ENCODE measurements around the gene CYP4F2.

The CYP4F2 gene

DNA sequence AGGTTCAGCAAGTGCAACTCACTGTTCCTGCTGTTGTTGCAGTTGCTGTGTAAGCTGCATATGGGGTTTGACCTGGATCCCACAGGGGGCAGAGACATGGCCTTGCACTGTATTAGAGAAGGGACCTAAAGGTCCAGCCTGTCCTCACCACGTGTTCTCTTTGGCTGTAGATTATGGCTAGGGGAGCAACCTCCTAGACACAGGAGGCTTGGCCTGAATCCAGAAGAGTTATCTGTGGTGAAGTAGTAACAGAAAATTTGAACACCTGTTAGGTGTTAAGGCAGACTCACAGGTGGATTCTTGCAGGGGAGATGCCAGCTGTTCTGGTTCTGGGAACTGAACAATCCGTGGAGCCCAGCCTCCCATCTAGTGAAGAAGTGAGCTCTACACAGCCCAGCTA is 39.9 kb upstream of the CYP4F2 start:
- H2AFZ ChIP-seq (ENCODE audit: low read depth, low read length) = no peak overlapping the region
- TF ChIP-seq EZH2 (IDR thresholded peaks at IDR 0.05; ENCODE audit: borderline replicate concordance, low read depth, low read length, severe bottlenecking) = no peak
- TF ChIP-seq, protein P1, sequence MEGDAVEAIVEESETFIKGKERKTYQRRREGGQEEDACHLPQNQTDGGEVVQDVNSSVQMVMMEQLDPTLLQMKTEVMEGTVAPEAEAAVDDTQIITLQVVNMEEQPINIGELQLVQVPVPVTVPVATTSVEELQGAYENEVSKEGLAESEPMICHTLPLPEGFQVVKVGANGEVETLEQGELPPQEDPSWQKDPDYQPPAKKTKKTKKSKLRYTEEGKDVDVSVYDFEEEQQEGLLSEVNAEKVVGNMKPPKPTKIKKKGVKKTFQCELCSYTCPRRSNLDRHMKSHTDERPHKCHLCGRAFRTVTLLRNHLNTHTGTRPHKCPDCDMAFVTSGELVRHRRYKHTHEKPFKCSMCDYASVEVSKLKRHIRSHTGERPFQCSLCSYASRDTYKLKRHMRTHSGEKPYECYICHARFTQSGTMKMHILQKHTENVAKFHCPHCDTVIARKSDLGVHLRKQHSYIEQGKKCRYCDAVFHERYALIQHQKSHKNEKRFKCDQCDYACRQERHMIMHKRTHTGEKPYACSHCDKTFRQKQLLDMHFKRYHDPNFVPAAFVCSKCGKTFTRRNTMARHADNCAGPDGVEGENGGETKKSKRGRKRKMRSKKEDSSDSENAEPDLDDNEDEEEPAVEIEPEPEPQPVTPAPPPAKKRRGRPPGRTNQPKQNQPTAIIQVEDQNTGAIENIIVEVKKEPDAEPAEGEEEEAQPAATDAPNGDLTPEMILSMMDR (IDR thresholded peaks at IDR 0.05; ENCODE audit: borderline replicate concordance, extremely low read depth, low read length, poor library complexity, severe bottlenecking) = no peak
- H3K4me1 ChIP-seq (ENCODE audit: insufficient read depth, low read length) = no peaks in the 10 kb centered on the region
- no peaks in the 10 kb centered on the region for H3K9me3 ChIP-seq (ENCODE audit: insufficient read depth, low read length, severe bottlenecking)
- no peaks in the 10 kb centered on the region for H3K27me3 ChIP-seq (ENCODE audit: insufficient read depth, low read length, poor library complexity)
- H3K9ac ChIP-seq (ENCODE audit: low read depth, low read length) = no peak overlapping the region
- DNase-seq (no peak), ATAC-seq (ENCODE audit: insufficient read depth, low read depth) (no peak)
- H3K36me3 ChIP-seq (ENCODE audit: insufficient read depth, low read length) = no peaks in the 10 kb centered on the region
- H3K4me3 ChIP-seq (ENCODE audit: low read depth in 1 of 2, low read length in 2 of 2) = no peak overlapping the region
- H3K79me2 ChIP-seq (ENCODE audit: insufficient read depth, low read length) = no peaks in the 10 kb centered on the region
- no peaks in the 10 kb centered on the region for H4K20me1 ChIP-seq (ENCODE audit: insufficient read depth, low read length)
- no peak overlapping the region for H3K27ac ChIP-seq (ENCODE audit: low read length)
- H3K4me2 ChIP-seq (ENCODE audit: insufficient read depth, low read length) = no peak overlapping the region

DNA sequence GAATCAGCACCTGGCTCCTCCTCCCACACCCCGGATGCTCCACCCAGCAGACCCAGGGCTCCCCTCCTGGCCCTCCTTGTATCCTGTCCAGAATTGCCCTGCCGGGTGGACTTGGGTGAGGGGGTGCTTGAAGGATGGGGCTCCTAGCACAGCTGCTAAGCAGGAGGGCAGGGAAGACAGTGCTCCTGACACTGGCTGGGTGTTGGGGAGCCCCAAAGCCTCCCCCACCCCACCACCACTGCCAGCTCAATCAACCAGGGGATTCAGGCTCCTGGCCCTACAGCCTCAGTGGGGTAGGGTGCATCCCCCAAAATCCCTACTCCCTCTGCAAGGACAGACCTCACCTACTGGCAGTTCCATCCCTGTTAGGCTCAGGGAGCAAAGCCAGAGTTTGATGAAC is 39.1 kb upstream of the CYP4F2 start:
- DNase-seq (no peak), ATAC-seq (ENCODE audit: insufficient read depth, low read depth) (no peak)
- Histone ChIP-seq H3K4me3 (ENCODE audit: low read depth in 1 of 2, low read length in 2 of 2) (no peak overlapping the region), H3K9me3 (ENCODE audit: insufficient read depth, low read length, severe bottlenecking) (no peaks in the 10 kb centered on the region), H3K27me3 (ENCODE audit: insufficient read depth, low read length, poor library complexity) (no peaks in the 10 kb centered on the region), H3K36me3 (ENCODE audit: insufficient read depth, low read length) (no peaks in the 10 kb centered on the region), H3K4me2 (ENCODE audit: insufficient read depth, low read length) (no peak overlapping the region), H2AFZ (ENCODE audit: low read depth, low read length) (no peak overlapping the region), H4K20me1 (ENCODE audit: insufficient read depth, low read length) (no peaks in the 10 kb centered on the region), H3K27ac (ENCODE audit: low read length) (no peak overlapping the region), H3K79me2 (ENCODE audit: insufficient read depth, low read length) (no peaks in the 10 kb centered on the region), H3K9ac (ENCODE audit: low read depth, low read length) (no peak overlapping the region), H3K4me1 (ENCODE audit: insufficient read depth, low read length) (no peaks in the 10 kb centered on the region)
- no peak for TF ChIP-seq EZH2 (IDR thresholded peaks at IDR 0.05; ENCODE audit: borderline replicate concordance, low read depth, low read length, severe bottlenecking)
- TF ChIP-seq, protein P1 (IDR thresholded peaks at IDR 0.05; ENCODE audit: borderline replicate concordance, extremely low read depth, low read length, poor library complexity, severe bottlenecking) = no peak

DNA sequence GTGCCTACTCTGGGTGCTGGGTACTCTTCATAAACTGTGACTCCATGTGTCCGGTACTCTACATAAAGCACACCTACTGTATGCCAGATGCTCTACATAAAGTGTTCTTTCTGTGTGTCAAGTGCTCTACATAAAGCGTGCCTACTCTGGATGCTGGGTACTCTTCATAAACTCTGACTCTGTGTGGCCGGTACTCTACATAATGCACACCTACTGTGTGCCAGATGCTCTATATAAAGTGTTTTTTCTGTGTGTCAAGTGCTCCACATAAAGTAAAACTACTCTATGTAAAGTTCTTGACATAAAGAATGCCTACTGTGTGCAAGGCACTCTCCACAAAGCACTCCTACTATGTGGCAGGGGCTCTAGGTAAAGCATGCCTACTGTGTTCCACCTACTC is 38.3 kb upstream of the CYP4F2 start:
- Histone ChIP-seq H3K27ac (ENCODE audit: low read length) (no peak overlapping the region), H3K79me2 (ENCODE audit: insufficient read depth, low read length) (no peaks in the 10 kb centered on the region), H4K20me1 (ENCODE audit: insufficient read depth, low read length) (no peaks in the 10 kb centered on the region), H3K4me3 (ENCODE audit: low read depth in 1 of 2, low read length in 2 of 2) (no peak overlapping the region), H3K4me2 (ENCODE audit: insufficient read depth, low read length) (no peak overlapping the region), H3K4me1 (ENCODE audit: insufficient read depth, low read length) (no peaks in the 10 kb centered on the region), H2AFZ (ENCODE audit: low read depth, low read length) (no peak overlapping the region), H3K36me3 (ENCODE audit: insufficient read depth, low read length) (no peaks in the 10 kb centered on the region), H3K9me3 (ENCODE audit: insufficient read depth, low read length, severe bottlenecking) (no peaks in the 10 kb centered on the region), H3K9ac (ENCODE audit: low read depth, low read length) (no peak overlapping the region), H3K27me3 (ENCODE audit: insufficient read depth, low read length, poor library complexity) (no peaks in the 10 kb centered on the region)
- DNase-seq (no peak), ATAC-seq (ENCODE audit: insufficient read depth, low read depth) (no peak)
- TF ChIP-seq, protein P1 (IDR thresholded peaks at IDR 0.05; ENCODE audit: borderline replicate concordance, extremely low read depth, low read length, poor library complexity, severe bottlenecking) = no peak
- TF ChIP-seq EZH2 (IDR thresholded peaks at IDR 0.05; ENCODE audit: borderline replicate concordance, low read depth, low read length, severe bottlenecking) = no peak

DNA sequence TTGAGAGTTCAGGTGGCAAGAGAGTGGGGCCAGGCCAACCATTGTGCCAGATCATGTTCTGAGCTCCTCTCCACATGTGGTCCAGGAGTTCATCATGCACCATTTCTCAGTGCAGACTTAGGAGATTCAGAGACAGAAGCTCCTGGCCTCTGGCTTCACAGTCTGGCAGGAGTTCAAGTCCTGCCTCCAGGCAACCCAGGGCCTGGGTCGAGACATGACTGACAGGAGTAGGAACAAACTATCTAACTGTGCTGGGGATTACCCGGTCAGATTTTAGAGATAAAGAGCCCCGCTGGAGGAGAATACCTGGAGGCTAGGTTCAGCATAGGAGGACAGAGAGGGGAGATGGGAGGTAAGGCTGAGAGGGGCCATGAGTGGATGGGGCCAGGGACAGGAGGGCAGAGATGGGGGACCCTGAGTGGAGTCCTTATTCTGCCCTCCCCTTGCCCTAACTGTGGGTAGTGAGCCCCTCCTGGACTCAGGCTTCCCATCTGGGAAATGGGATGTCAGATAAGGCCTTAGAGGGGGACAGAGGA is 37.4 kb upstream of the CYP4F2 start:
- Histone ChIP-seq H3K79me2 (ENCODE audit: insufficient read depth, low read length) (no peaks in the 10 kb centered on the region), H3K27me3 (ENCODE audit: insufficient read depth, low read length, poor library complexity) (no peaks in the 10 kb centered on the region), H3K9ac (ENCODE audit: low read depth, low read length) (no peak overlapping the region), H3K4me1 (ENCODE audit: insufficient read depth, low read length) (no peaks in the 10 kb centered on the region), H4K20me1 (ENCODE audit: insufficient read depth, low read length) (no peaks in the 10 kb centered on the region), H3K27ac (ENCODE audit: low read length) (no peak overlapping the region), H3K36me3 (ENCODE audit: insufficient read depth, low read length) (no peaks in the 10 kb centered on the region), H2AFZ (ENCODE audit: low read depth, low read length) (no peak overlapping the region), H3K4me2 (ENCODE audit: insufficient read depth, low read length) (no peak overlapping the region), H3K4me3 (ENCODE audit: low read depth in 1 of 2, low read length in 2 of 2) (no peak overlapping the region), H3K9me3 (ENCODE audit: insufficient read depth, low read length, severe bottlenecking) (no peaks in the 10 kb centered on the region)
- no peak for ATAC-seq (ENCODE audit: insufficient read depth, low read depth)
- no peak for DNase-seq
- TF ChIP-seq EZH2 (IDR thresholded peaks at IDR 0.05; ENCODE audit: borderline replicate concordance, low read depth, low read length, severe bottlenecking) = no peak
- TF ChIP-seq, protein P1 (IDR thresholded peaks at IDR 0.05; ENCODE audit: borderline replicate concordance, extremely low read depth, low read length, poor library complexity, severe bottlenecking) = no peak

All from DND-41 (cell line).